Measurements from ENCODE around the gene FAHD1. TPM values are rescaled to one million over a fixed set of nuclear protein-coding genes. Genes with fewer than 3 reads are reported as not detected.

FAHD1 gene
- total and polyA plus RNA-seq, 2 experiments from 2014 or later = 39.7 to 40.9 TPM

- Histone ChIP-seq H3K36me3 (ENCODE audit: low read depth) (no peaks in the 10 kb centered on the region), H3F3A (ENCODE audit: insufficient read depth) (no peaks in the 10 kb centered on the region), H3K9me3 (ENCODE audit: low read depth) (no peaks in the 10 kb centered on the region), H3K4me3 (no peak overlapping the region), H3K9ac (no peak overlapping the region), H3K4me2 (ENCODE audit: unreplicated experiment) (no peak overlapping the region), H4K20me1 (ENCODE audit: insufficient read depth) (no peaks in the 10 kb centered on the region), H3K79me2 (ENCODE audit: insufficient read depth) (no peaks in the 10 kb centered on the region), H3K27ac (no peak overlapping the region), H3K27me3 (replicated peaks; ENCODE audit: insufficient read depth) (no peaks in the 10 kb centered on the region), H3K9me2 (ENCODE audit: insufficient read depth) (no peaks in the 10 kb centered on the region), H3K4me1 (ENCODE audit: insufficient read depth) (no peaks in the 10 kb centered on the region), H2AFZ (no peak overlapping the region)
- 92 to 95% methylated on average over 10 of the region's 10 CpGs for WGBS, 2 experiments (ENCODE audit: low coverage in 1 of 2, low lambda C conversion rate in 2 of 2, missing lambda C conversion rate in 2 of 2)
- no peak for DNase-seq
- no peak for TF ChIP-seq EZH2phosphoT487 (IDR thresholded peaks at IDR 0.05; ENCODE audit: insufficient read depth, low read depth)
- no peak for TF ChIP-seq EZH2 (IDR thresholded peaks at IDR 0.05; ENCODE audit: insufficient read depth, poor library complexity, severe bottlenecking)
- in situ Hi-C loops (cut with MboI) = no loop called here
These were observed 19.4 kb upstream of the FAHD1 start for GRCh38 chr16:1807626-1808025.

DNA sequence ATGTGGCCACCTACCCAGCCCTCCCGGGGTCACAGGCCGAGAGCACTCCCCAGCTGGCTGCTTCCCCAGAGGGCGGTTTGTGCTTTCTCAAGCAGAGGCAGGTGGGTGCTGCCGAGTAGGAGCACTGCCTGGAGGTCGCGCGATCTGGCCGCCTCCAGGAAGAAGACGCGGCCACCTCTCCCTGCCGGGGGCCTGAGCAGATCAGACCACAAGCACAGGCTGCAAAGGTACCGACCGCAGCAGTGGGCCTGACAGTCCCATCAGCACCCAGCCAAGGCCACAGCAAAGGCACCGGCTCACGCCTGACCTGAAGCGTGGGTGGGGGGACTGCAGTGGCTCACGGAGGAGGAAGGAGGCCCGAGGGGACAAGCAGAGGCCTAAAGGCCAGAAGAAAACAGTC is 18.3 kb upstream of the FAHD1 start:
- peaks cover 5% of the 10 kb centered on the region for H3F3A ChIP-seq (ENCODE audit: insufficient read depth)
- no peaks in the 10 kb centered on the region for H3K9me2 ChIP-seq (ENCODE audit: insufficient read depth)
- TF ChIP-seq EZH2 (IDR thresholded peaks at IDR 0.05; ENCODE audit: insufficient read depth, poor library complexity, severe bottlenecking) = no peak
- TF ChIP-seq EZH2phosphoT487 (IDR thresholded peaks at IDR 0.05; ENCODE audit: insufficient read depth, low read depth) = no peak
- no peak overlapping the region for H2AFZ ChIP-seq
- no peak for DNase-seq
- no peak overlapping the region for H3K27ac ChIP-seq
- H4K20me1 ChIP-seq (ENCODE audit: insufficient read depth) = no peaks in the 10 kb centered on the region
- no peaks in the 10 kb centered on the region for H3K79me2 ChIP-seq (ENCODE audit: insufficient read depth)
- in situ Hi-C loops (cut with MboI) = no loop called here
- H3K27me3 ChIP-seq (replicated peaks; ENCODE audit: insufficient read depth) = no peaks in the 10 kb centered on the region
- no peak overlapping the region for H3K4me3 ChIP-seq
- no peaks in the 10 kb centered on the region for H3K36me3 ChIP-seq (ENCODE audit: low read depth)
- WGBS, 2 experiments (ENCODE audit: low coverage in 1 of 2, low lambda C conversion rate in 2 of 2, missing lambda C conversion rate in 2 of 2) = 84 to 85% methylated on average over 17 to 18 of the region's 18 CpGs
- H3K4me2 ChIP-seq (ENCODE audit: unreplicated experiment) = no peak overlapping the region
- no peaks in the 10 kb centered on the region for H3K9me3 ChIP-seq (ENCODE audit: low read depth)
- no peak overlapping the region for H3K9ac ChIP-seq
- H3K4me1 ChIP-seq (ENCODE audit: insufficient read depth) = no peaks in the 10 kb centered on the region

DNA sequence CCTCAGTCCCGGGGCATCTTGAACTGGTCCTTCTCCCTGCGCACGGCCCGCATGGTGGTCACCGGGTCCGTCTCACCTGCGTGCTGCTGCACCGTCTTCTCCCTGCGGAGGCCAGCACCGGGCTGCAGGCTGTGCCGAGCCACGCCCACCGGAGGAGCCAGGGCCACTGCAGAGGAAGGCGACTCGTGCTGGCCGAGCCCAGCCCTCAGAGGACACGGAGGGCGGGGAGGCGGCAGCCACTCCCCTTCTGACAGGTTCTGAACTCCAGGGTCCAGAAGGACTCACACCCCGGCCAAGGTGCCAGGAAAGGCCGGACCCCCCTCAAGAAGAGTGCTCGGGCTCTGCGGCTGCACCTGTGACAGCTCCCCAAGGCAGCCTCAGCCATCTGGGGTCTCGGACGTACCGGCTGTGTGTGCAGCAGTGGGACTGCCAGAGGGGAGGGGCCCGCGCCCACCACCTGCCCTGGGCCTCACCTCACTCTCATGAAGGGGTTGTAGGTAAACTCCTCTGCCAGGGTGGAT is 17.7 kb upstream of the FAHD1 start:
- no peak overlapping the region for H3K9ac ChIP-seq
- no peak overlapping the region for H3K4me2 ChIP-seq (ENCODE audit: unreplicated experiment)
- H3K4me3 ChIP-seq = no peak overlapping the region
- DNase-seq = no peak
- no peaks in the 10 kb centered on the region for H3K27me3 ChIP-seq (replicated peaks; ENCODE audit: insufficient read depth)
- no peaks in the 10 kb centered on the region for H3K9me2 ChIP-seq (ENCODE audit: insufficient read depth)
- peaks cover 7% of the 10 kb centered on the region for H3F3A ChIP-seq (ENCODE audit: insufficient read depth)
- no peak overlapping the region for H2AFZ ChIP-seq
- no peaks in the 10 kb centered on the region for H3K9me3 ChIP-seq (ENCODE audit: low read depth)
- H3K36me3 ChIP-seq (ENCODE audit: low read depth) = no peaks in the 10 kb centered on the region
- in situ Hi-C loops (cut with MboI) = no loop called here
- no peaks in the 10 kb centered on the region for H3K79me2 ChIP-seq (ENCODE audit: insufficient read depth)
- no peaks in the 10 kb centered on the region for H4K20me1 ChIP-seq (ENCODE audit: insufficient read depth)
- H3K4me1 ChIP-seq (ENCODE audit: insufficient read depth) = no peaks in the 10 kb centered on the region
- WGBS, 2 experiments (ENCODE audit: low coverage in 1 of 2, low lambda C conversion rate in 2 of 2, missing lambda C conversion rate in 2 of 2) = 82 to 83% methylated on average over 24 to 28 of the region's 28 CpGs
- no peak overlapping the region for H3K27ac ChIP-seq
- TF ChIP-seq EZH2phosphoT487 (IDR thresholded peaks at IDR 0.05; ENCODE audit: insufficient read depth, low read depth) (no peak), EZH2 (IDR thresholded peaks at IDR 0.05; ENCODE audit: insufficient read depth, poor library complexity, severe bottlenecking) (no peak)

DNA sequence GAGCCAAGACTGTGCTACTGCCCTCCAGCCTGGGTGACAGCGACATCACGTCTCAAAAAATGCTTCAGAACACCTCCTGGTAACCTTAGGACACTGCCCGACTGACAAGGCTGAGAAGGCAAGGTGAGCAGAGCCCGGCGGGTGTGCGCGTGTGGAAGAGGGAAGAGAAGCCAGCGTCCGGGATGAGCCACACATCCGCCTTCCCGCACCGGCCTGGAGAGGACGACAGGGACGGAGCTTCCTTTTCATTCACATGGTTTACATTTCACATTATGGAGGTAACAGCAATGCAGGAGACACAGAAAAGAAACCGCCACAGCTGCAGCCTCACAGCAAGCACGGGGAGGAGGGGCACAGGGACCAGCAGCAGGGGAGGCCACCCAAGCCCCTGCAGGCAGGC is 16.9 kb upstream of the FAHD1 start:
- Histone ChIP-seq H3K36me3 (ENCODE audit: low read depth) (no peaks in the 10 kb centered on the region), H3K9me3 (ENCODE audit: low read depth) (no peaks in the 10 kb centered on the region), H3K27ac (no peak overlapping the region), H2AFZ (no peak overlapping the region), H3K4me1 (ENCODE audit: insufficient read depth) (no peaks in the 10 kb centered on the region), H3K9ac (no peak overlapping the region), H4K20me1 (ENCODE audit: insufficient read depth) (no peaks in the 10 kb centered on the region), H3F3A (ENCODE audit: insufficient read depth) (peaks cover 7% of the 10 kb centered on the region), H3K79me2 (ENCODE audit: insufficient read depth) (no peaks in the 10 kb centered on the region), H3K27me3 (replicated peaks; ENCODE audit: insufficient read depth) (no peaks in the 10 kb centered on the region), H3K4me2 (ENCODE audit: unreplicated experiment) (no peak overlapping the region), H3K4me3 (no peak overlapping the region), H3K9me2 (ENCODE audit: insufficient read depth) (no peaks in the 10 kb centered on the region)
- TF ChIP-seq EZH2phosphoT487 (IDR thresholded peaks at IDR 0.05; ENCODE audit: insufficient read depth, low read depth) = no peak
- no peak for TF ChIP-seq EZH2 (IDR thresholded peaks at IDR 0.05; ENCODE audit: insufficient read depth, poor library complexity, severe bottlenecking)
- in situ Hi-C loops (cut with MboI) = no loop called here
- no peak for DNase-seq
- WGBS, 2 experiments (ENCODE audit: low coverage in 1 of 2, low lambda C conversion rate in 2 of 2, missing lambda C conversion rate in 2 of 2) = 91 to 93% methylated on average over 16 of the region's 16 CpGs

DNA sequence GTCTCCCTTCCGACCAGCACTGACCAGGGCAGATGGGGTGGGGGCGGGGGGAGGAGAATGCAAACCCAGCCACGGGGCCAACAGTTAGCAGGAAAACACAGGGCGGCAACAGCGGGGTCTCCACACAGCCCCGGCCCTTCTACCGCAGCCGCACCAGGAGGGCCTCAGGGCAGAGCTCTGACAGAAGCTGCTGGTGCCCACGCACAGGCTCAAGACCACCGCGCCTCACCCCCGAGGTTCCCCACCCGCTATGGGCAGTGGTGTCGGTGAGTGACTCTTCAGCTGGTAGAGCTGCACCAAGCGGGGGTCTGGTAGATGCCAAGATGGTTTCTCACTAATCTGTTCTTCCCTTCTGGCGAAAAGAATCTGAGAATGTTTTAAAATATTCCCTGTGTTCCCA is 16.5 kb upstream of the FAHD1 start:
- Histone ChIP-seq H3K27me3 (replicated peaks; ENCODE audit: insufficient read depth) (no peaks in the 10 kb centered on the region), H2AFZ (no peak overlapping the region), H3K9me3 (ENCODE audit: low read depth) (no peaks in the 10 kb centered on the region), H4K20me1 (ENCODE audit: insufficient read depth) (no peaks in the 10 kb centered on the region), H3K27ac (no peak overlapping the region), H3K9ac (no peak overlapping the region), H3K36me3 (ENCODE audit: low read depth) (no peaks in the 10 kb centered on the region), H3K9me2 (ENCODE audit: insufficient read depth) (no peaks in the 10 kb centered on the region), H3K79me2 (ENCODE audit: insufficient read depth) (no peaks in the 10 kb centered on the region), H3K4me1 (ENCODE audit: insufficient read depth) (no peaks in the 10 kb centered on the region), H3F3A (ENCODE audit: insufficient read depth) (peaks cover 7% of the 10 kb centered on the region), H3K4me2 (ENCODE audit: unreplicated experiment) (no peak overlapping the region), H3K4me3 (no peak overlapping the region)
- 89 to 93% methylated on average over 12 to 16 of the region's 16 CpGs for whole genome bisulfite sequencing, 2 experiments (ENCODE audit: low coverage in 1 of 2, low lambda C conversion rate in 2 of 2, missing lambda C conversion rate in 2 of 2)
- in situ Hi-C loops (cut with MboI) = no loop called here
- no peak for TF ChIP-seq EZH2 (IDR thresholded peaks at IDR 0.05; ENCODE audit: insufficient read depth, poor library complexity, severe bottlenecking)
- TF ChIP-seq EZH2phosphoT487 (IDR thresholded peaks at IDR 0.05; ENCODE audit: insufficient read depth, low read depth) = no peak
- no peak for DNase-seq

Measured in GM23248 (cell line).